Measurements from ENCODE around the gene WDR47.
"Not testable (repeated sequence)": the region's sequence is repeated elsewhere in the genome, so short reads cannot be mapped to it uniquely, and the experiment has no call there.

Gene WDR47

DNA sequence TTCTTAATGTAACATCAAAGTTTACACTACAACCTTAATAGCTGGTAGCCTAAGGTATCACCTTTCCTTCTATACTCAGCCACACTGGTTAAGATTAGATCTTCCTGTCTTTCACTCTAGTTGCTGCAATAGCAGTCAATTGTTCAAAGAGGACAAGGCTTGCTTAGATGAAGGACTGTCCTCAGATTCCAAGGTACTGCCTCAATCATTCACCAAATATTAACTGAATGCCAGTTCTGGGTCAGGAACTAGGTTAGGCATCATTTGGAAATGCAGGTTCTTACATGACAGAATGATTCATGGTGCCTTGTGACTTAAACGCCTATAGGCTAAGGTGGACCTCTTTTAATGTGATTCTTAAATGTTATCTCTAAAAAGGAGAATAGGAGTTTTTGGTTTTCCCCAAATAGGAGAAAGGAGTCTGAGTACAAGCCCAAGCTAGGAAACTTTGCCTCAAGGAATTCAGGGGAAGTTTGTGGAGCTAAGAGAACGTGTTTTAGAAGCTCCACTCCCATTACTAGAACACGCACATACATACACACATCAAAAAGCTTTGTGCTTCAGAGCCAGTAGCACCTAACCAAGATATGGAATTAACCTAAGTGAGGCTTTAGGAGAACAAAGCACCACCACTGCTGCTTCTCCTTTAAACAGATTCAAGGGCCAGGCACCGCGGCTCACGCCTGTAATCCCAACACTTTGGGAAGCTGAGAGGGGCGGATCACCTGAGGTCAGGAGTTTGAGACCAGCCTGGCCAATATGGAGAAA is 8.5 kb upstream of the WDR47 start:
- DNase-seq = peak; percentile 28

DNA sequence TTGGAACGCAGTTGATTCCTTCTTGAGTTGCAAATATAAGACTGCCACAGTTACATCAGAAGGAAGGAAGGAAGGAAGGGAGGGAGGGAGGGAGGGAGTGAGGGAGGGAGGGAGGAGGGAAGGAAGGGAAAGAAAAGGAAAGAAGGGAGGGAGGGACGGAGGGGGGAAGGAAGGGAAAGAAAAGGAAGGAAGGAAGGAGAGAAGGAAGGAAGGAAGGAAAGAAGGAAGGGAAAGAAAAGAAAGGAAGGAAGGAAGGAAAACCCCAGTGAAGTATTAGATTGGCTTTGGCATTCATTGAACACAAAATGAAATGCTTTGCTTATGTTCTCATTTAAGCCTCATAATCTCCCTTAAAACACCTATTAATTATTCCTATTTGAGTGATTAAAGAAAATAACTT is 6.4 kb upstream of the WDR47 start:
- no peak for DNase-seq

DNA sequence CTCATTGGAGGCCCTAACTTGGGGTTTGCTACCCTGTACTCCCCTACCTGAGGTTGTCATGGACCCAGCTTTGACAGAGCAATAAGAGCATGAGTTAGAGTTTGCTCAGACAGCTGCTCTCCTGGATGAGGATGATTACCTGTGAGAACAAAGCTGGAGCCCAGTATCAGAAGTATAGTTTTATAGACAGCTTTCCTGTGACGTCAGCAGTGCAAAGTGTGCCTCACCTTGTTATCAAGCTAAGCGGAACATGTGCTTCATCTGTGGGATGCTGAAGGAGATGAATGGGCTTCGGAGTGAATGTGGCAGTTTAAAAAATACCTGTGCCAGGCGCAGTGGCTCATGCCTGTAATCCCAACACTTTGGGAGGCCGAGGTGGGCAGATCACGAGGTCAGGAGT is 5.4 kb upstream of the WDR47 start:
- DNase-seq = no peak

DNA sequence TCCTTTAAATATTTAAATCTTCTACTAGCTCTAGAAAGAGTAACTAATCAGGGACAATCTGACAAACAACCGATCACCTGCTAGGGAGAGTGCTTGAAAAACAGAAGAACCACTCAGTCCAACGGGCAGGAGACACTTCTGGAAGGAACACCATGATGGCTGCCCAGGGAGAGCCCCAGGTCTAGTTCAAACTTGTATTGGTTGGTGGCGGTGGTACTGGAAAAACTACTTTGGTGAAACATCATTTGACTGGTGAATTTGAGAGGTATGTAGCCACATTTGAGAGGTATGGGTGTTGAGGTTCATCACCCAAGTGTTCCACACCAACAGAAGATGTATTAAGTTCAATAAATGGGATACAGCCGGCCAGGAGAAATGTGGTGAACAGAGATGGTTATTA is 4.8 kb upstream of the WDR47 start:
- no peak for DNase-seq

DNA sequence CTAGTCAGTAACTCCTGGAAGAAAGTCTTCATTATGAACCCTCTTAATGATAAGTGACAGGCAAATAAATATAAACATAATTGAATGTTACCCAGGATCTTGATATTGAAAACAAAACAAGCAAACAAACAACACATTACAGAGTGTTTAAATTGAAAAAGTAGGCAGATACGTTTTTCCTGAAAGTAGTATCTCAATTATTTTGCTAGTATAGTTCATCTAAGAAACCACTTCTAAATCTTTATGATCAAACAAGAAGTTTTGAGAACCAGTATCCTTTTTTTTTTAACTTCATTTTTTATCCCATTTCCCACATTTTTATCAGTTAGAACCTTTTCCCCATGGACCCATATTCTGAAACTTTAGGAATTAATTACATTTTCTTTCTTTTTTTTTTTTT is 3.7 kb upstream of the WDR47 start:
- no peak for DNase-seq

DNA sequence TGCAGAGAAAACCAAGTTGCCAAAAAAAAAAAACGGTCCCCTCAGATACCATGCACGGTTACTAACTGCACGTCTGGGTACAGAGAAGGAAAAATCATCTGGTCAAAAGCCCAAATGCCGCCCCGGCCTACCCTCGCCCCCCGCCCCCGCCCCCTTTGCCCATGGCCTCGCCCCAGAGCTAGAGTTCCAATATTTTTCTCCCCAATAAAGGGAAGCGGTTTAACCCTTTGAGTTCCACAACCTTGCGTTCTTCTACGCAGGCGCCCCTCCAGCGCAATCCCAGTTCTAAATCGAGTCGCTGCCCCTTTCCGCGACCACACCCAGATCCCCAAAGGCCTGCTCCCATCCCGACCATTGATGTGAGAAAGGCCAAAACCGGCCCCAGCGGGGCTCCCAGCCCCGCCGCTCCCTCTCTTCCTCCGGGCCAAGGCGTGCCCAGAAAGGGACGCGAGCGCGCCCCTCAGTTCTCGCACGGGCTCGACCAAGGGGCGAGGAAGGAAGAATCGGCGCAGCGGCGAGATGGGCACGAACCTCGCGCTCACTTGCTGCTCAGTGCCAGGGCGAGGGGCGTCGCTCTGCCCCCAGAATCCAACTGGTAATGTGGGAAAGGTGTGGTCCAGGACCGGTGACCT is 797 bp downstream of the WDR47 start:
- DNase-seq = peak; percentile 61

DNA sequence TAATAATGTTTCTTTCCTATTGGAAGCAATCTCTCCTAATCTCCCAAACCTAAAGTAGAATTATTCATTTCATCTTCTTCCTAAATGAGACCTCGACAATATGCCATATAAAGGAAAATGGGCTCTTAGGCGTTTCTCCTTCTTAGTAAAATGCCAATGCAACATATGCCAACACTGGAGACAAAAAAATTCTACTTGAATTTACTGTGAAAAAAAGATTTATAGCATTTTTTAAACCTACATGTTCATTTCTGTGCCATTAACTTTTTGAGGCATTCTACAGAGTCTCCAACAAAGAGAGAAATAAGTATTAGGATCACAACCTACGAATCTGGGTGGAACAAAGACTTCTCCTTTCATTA is 1.3 kb downstream of the WDR47 start:
- DNase-seq = no peak

DNA sequence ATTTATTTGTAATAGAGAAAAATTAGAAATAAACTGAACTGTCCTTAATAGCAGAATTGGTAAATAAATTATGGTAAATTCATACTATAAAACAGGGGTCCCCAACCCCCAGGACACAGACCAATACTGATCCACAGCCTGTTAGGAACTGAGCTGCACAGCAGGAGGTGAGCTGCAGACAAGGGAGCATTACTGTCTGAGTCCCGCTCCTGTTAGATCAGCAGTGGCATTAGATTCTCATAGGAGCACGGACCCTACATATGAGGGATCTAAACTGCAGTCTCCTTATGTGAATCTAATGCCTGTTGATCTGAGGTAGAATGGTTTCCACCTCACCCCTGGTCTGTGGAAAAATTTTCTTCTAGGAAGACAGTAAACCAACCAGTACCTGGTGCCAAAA is 7.5 kb downstream of the WDR47 start:
- DNase-seq = peak; percentile 16

DNA sequence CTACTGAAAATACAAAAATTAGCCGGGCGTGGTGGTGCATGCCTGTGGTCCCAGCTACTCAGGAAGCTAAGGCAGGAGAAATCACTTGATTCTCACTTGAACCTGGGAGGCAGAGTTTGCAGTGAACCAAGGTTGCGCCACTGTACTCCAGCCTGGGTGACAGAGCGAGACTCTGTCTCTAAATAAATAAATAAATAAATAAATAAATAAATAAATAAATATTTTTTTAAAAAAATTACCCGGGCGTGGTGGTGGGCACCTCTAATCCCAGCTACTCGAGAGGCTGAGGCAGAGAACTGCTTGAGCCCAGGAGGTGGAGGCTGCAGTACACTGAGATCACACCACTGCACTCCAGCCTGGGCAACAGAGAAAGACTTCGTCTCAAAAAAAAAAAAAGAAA is 12.4 kb downstream of the WDR47 start:
- not testable (repeated sequence) for DNase-seq

DNA sequence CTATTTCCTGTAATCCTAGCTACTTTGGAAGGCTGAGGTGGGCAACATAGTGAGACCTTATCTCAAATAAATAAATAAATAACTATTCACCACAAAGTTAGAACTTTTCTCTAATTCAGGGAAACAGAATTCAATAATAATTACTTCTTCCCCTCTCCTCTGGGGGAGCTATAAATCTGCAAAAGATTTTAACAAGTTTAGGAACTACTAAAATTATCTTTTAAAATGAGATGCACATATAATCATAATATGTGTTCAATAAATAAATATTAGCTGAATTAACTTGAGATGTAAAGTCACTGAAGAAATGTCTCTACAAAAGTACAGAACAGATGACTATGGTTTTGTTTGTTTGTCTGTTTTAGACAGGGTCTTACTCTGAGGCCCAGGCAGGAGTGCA is 14.1 kb downstream of the WDR47 start:
- no peak for DNase-seq

DNA sequence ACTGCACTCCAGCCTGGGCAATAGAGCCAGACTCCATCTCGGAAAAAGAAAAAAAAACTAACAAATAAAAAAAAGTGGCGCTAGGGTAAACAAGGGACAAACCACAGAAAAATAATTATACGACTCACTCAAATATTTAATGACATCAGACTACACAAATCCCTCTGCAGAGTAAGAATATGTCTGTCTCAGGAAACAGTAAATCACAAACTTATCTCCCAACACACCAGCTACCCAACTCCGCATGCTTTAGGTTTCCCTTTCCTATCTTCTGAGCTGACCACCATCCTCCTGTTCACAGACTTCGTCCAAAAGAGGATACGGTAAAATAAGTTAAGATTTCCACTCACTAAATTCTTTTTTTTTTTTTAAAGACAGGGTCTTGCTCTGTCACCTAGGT is 16.2 kb downstream of the WDR47 start:
- DNase-seq = no peak

DNA sequence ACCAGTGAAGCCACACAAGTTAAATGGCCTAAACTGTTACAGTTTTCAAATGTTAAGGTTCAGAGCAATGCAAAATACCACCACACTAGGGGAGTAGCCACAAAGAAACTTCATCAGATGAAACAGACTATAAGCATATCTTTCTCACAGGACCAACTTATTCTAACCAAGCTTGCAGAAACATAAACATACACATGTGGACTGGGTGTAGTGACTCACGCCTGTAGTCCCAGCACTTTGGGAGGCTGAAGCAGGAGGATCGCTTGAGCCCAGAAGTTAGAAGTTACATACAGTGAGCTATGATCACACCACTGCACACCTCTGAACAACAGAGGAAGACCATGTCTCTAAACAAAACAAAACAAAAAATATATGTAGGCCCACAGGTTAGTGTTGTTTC is 17.3 kb downstream of the WDR47 start:
- DNase-seq = no peak

DNA sequence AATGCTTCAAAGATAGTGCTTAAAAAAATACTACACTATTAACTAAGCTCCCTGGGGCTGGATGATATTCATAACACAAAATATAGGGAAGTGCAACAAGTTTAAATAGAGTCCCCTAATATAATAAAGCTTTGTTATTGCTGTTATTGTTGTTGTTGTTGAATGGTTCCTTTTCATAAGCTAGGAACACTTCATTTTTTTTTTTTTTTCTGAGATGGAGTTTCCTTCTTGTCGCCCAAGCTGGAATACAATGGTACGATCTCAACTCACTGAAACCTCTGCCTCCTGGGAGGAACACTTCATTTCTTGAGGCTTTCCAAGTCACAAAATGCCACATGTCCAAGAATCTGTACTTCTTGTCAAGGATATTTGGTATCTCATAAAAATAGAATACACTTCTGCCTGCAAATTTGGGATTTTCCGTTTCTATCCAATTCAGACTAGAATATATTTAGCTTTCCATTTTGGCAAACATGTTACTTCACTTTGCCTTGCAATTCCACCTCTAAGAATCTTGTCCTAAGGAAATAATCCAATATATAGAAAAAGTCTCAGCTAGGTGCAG is 21.1 kb downstream of the WDR47 start:
- DNase-seq = no peak

DNA sequence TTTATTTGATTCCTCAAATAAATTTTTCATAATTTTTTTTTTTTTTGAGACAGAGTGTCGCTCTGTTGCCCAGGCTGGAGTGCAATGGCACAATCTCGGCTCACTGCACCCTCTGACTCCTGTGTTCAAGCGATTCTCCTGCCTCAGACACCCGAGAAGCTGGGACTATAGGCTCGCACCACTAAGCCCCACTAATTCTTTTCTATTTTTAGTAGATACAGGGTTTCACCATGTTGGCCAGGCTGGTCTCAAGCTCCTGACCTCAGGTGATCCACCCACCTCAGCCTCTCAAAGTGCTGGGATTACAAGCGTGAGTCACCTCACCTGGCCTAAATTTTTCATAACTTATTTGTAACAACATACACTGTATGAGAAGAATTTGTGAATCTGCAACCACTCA is 24.2 kb downstream of the WDR47 start:
- DNase-seq = peak; percentile 6

DNA sequence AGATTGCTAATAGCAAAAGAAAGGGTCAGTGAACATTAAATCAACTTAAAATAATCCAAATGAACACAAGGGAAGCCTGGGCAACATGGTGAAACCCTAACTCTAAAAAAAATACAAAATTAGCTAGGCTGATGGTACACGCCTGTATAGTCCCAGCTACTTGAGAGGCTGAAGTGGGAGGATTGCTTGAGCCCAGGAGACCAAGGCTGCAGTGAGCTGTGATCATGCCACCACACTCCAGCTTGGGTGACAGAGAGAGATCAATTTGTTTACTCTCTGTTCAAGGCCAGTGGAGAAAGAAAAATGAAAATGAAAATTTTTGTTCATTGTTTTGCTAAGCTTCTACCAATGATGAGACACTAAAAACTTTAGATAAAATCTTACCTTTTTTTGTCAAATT is 24.8 kb downstream of the WDR47 start:
- no peak for DNase-seq

DNA sequence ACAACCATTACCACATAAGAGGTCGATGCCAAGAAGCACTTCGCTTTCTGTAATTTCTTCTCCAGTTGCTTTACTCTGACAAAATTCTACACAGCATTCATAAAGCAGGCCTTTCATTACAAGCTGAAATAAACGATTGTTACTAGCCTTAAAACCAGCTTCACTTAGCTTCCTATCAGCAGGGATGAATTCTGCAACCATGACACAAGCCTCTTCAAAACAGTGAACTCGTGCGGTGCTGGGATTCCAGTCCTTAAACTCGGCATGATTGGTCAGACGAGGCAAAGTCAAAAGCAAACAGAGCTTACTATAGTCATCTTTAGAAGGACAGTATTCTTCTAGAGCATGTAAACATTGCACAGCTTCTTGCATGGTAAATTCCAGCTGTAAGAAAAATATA is 30.6 kb downstream of the WDR47 start:
- DNase-seq = no peak

DNA sequence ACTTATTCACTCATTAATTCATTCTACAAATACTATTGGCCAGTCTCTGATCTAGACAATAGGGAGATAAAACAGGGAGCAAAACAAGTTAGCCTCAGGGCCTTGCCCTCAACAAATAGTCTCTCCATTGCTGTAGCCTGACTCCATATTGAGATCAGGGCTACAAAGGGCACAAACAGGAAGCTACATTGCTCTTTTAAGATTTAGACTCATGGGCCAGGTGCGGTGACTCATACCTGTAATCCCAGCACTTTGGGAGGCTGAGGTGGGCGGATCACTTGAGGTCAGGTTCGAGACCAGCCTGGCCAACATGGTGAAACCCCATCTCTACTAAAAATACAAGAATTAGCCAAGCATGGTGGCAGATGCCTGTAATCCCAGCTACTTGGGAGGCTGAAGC is 45.3 kb downstream of the WDR47 start:
- DNase-seq = not testable (repeated sequence)

DNA sequence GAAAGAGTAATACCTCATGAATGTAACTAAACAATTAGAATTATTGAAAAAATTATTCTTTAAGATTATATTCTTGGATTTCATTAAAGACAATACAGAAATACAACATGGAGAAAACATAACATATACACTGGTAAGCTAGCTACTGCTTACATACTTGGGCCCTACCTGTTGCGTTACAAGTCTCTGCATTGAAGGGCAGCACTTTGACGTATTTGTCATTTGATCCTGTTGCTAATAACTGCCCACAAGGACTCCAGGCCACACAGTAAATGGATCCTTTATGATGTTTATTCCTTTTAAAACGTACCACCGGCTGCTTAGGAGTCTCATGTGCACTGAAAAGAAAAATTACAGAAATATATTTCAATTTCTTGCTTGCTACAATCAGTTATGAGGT is 58.8 kb downstream of the WDR47 start:
- no peak for DNase-seq

DNA sequence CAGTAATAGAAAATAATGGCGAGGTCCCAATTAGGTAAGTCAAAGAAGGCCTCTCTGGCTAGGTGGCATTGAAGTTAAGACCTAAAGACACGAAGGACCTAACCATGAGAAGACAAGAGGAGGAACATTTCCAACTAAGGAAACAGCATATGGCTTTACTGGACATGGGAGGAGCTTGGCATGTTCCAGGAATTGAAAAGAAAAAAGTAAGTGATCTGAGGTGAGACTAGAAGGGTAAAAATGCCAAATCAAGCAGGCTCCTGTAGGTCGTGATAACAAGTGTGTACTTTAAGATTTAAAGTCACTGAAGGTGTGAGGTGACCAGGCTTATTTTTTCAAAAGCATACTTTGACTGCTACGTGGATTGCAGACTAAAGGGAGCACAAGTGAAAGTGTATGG is 65.2 kb downstream of the WDR47 start:
- DNase-seq = no peak

DNA sequence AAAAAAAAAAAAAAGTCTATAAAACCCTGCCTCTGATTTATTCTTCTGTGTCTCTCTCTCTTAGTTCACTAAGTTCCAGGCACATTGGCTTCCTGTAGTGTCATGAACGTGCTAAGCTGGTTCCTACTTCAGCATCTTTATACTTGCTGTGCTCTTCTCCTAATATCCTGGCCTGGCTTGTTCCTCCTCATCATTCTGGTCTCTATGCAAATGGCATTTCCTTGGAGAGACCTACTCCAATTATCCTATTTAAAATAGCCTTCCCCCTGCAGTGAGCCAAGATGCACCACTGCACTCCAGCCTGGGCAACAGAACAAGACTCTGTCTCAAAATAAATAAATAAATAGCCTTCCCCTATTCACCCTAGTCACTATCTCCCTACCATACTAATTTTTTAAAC is 69.0 kb downstream of the WDR47 start:
- no peak for DNase-seq

DNA sequence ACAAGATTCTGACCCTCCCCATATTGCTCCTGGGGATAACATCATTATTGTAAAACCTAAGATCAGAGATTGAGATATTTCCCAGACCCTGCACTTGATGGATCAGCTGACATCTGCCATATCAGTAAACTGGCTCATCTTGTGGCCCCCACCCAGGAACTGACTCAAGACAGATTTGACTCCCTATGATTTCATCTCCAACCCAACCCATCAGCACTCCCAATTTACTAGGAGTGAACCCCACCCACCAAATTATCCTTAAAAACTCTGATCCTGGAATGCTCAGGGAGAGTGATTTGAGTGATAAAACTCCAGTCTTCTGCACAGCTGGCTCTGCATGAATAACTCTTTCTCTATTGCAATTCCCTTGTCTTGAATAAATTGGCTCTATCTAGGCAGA is 72.6 kb downstream of the WDR47 start:
- no peak for DNase-seq

DNA sequence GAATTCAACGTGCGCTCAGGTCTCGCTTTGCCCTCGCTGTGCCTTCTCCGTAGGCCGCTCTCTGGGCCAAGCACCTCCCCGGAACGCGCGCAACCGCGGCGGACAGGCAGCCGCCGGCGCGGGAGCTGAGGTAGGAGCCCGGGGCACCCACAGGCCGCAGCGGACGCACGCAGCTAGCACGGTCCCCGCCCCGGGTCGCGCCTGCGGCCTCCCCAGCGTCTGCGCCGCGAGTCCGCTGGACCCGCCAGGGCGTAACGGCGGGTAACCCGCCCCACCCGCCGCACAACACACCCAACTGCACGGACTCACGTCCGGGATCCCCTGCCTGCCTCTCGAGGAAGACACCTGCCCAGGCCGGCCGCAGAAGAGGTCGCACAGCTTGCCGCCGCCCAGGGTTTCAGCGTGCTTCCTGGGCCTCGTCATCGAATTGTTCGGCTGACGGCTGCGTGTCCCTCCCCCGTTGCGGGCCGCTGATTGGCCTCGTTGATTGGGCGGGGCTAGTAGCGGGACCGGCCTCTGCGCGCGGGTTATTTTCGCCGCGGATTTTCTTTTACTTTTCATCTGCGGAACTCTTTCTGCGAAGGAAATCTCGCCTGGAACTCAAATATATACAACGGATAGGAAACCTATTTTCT is 78.7 kb downstream of the WDR47 start, which contains the start of gene CLCC1:
Gene CLCC1, minus strand, starts transcription at position 433 of the 635 bp plus-strand sequence. CDS start 13,047 bp downstream, outside the sequence.
- DNase-seq = peak; percentile 95

DNA sequence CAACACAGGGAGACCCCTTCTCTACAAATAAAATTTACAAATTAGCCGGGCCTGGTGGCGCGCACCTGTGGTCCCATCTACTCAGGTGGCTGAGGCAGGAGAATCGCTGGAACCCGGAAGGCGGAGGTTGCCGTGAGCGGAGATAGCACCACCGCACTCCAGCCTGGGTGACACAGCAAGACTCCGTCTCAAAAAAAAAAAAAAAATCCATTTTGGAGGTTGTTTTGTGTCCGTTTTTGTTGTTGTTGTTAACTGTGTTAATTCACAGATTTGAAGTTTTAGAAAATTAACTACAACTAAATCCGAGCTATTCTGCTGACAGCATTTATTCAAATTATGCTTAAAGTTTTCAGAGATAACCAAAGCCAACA is 79.2 kb downstream of the WDR47 start:
- DNase-seq = no peak

Measured in NCI-H82 (cell line).